Measurements from ENCODE around the gene HIRIP3. TPM values are rescaled to one million over a fixed set of nuclear protein-coding genes. Genes with fewer than 3 reads are reported as not detected.

HIRIP3 gene
- total RNA-seq, 1 experiment from 2014 or later: 15.0 TPM

Other genes starting within 250 kb of the HIRIP3 start
- not detected in 2 replicates for gene C16orf54, start 249.6 kb downstream of the HIRIP3 start, total RNA-seq (2014; rRNA removed; shearing (Covaris generic))
- not detected in 2 replicates for gene ZG16, start 217.4 kb downstream of the HIRIP3 start, total RNA-seq (2014; rRNA removed; shearing (Covaris generic))
- 169 and 171 TPM in 2 replicates for gene KIF22, start 204.9 kb downstream of the HIRIP3 start, total RNA-seq (2014; rRNA removed; shearing (Covaris generic))
- 469 and 478 TPM in 2 replicates for gene MAZ, start 189.1 kb downstream of the HIRIP3 start, total RNA-seq (2014; rRNA removed; shearing (Covaris generic))
- gene PRRT2, start 183.4 kb downstream of the HIRIP3 start, total RNA-seq (2014; rRNA removed; shearing (Covaris generic)): 4.7 and 6.2 TPM in 2 replicates
- gene PAGR1, start 179.5 kb downstream of the HIRIP3 start, total RNA-seq (2014; rRNA removed; shearing (Covaris generic)): 69.9 and 78.4 TPM in 2 replicates
- 17.2 and 32.7 TPM in 2 replicates for gene MVP, start 175.2 kb downstream of the HIRIP3 start, total RNA-seq (2014; rRNA removed; shearing (Covaris generic))
- 47.7 and 56.2 TPM in 2 replicates for gene CDIPT, start 132.4 kb downstream of the HIRIP3 start, total RNA-seq (2014; rRNA removed; shearing (Covaris generic))
- 43.5 and 50.4 TPM in 2 replicates for gene SEZ6L2, start 96.1 kb downstream of the HIRIP3 start, total RNA-seq (2014; rRNA removed; shearing (Covaris generic))
- 25.5 and 28.5 TPM in 2 replicates for gene ASPHD1, start 95.1 kb downstream of the HIRIP3 start, total RNA-seq (2014; rRNA removed; shearing (Covaris generic))
- gene KCTD13, start 69.4 kb downstream of the HIRIP3 start, total RNA-seq (2014; rRNA removed; shearing (Covaris generic)): 3.2 and 3.9 TPM in 2 replicates
- gene TMEM219, start 33.5 kb downstream of the HIRIP3 start, total RNA-seq (2014; rRNA removed; shearing (Covaris generic)): 78.5 and 123 TPM in 2 replicates
- 59.3 and 61.8 TPM in 2 replicates for gene TAOK2, start 21.7 kb downstream of the HIRIP3 start, total RNA-seq (2014; rRNA removed; shearing (Covaris generic))
- gene INO80E, start 624 bp upstream of the HIRIP3 start, total RNA-seq (2014; rRNA removed; shearing (Covaris generic)): 72.4 and 97.0 TPM in 2 replicates
- not detected in 2 replicates for gene DOC2A, start 15.4 kb upstream of the HIRIP3 start, total RNA-seq (2014; rRNA removed; shearing (Covaris generic))
- not detected in 2 replicates for gene C16orf92, start 27.6 kb upstream of the HIRIP3 start, total RNA-seq (2014; rRNA removed; shearing (Covaris generic))
- gene TLCD3B, start 35.7 kb upstream of the HIRIP3 start, total RNA-seq (2014; rRNA removed; shearing (Covaris generic)): 1.3 TPM in 1 of 2 replicates, not detected in the other
- gene ALDOA, start 70.1 kb upstream of the HIRIP3 start, total RNA-seq (2014; rRNA removed; shearing (Covaris generic)): 432 and 515 TPM in 2 replicates
- gene PPP4C, start 80.4 kb upstream of the HIRIP3 start, total RNA-seq (2014; rRNA removed; shearing (Covaris generic)): 225 and 232 TPM in 2 replicates
- not detected in 2 replicates for gene TBX6, start 96.3 kb upstream of the HIRIP3 start, total RNA-seq (2014; rRNA removed; shearing (Covaris generic))
- not detected in 2 replicates for gene YPEL3, start 100.6 kb upstream of the HIRIP3 start, total RNA-seq (2014; rRNA removed; shearing (Covaris generic))
- 0.12 TPM in 1 of 2 replicates, not detected in the other for gene GDPD3, start 117.9 kb upstream of the HIRIP3 start, total RNA-seq (2014; rRNA removed; shearing (Covaris generic))
- gene MAPK3, start 127.6 kb upstream of the HIRIP3 start, total RNA-seq (2014; rRNA removed; shearing (Covaris generic)): 34.6 and 37.0 TPM in 2 replicates
- gene CORO1A, start 188.0 kb upstream of the HIRIP3 start, total RNA-seq (2014; rRNA removed; shearing (Covaris generic)): 35.9 and 41.8 TPM in 2 replicates
- gene BOLA2B, start 198.0 kb upstream of the HIRIP3 start, total RNA-seq (2014; rRNA removed; shearing (Covaris generic)): 39.0 and 103 TPM in 2 replicates
- gene SLX1A, start 198.3 kb upstream of the HIRIP3 start, total RNA-seq (2014; rRNA removed; shearing (Covaris generic)): 57.9 and 108 TPM in 2 replicates
- gene SULT1A3, start 203.6 kb upstream of the HIRIP3 start, total RNA-seq (2014; rRNA removed; shearing (Covaris generic)): 0.75 and 7.5 TPM in 2 replicates